GM12875 (cell line): ENCODE results near the gene WDPCP.

Source experiments
- H3K4me3 ChIP-seq: one replicate; pipeline ENCODE4 v1.5.1; 2011; ENCODE audit warnings: low read depth, low read length, control low read depth
- CTCF ChIP-seq: IDR thresholded peaks from 2 replicates; pipeline ENCODE4 v1.5.1; 2011; ENCODE audit warnings: low read depth, mild to moderate bottlenecking, control low read depth, inconsistent platforms, low read length, moderate library complexity, borderline replicate concordance; ENCODE audit not compliant: insufficient read depth

The WDPCP gene

GRCh38 chr2:63283273-63283672 is 305.0 kb downstream of the WDPCP start:
- no peak overlapping the region for H3K4me3 ChIP-seq
- TF ChIP-seq CTCF: no peak

GRCh38 chr2:63272560-63272959 is 315.7 kb downstream of the WDPCP start:
- no peak for TF ChIP-seq CTCF
- no peak overlapping the region for H3K4me3 ChIP-seq

GRCh38 chr2:63270717-63271116 is 317.6 kb downstream of the WDPCP start:
- H3K4me3 ChIP-seq: no peak overlapping the region
- TF ChIP-seq CTCF: no peak

GRCh38 chr2:63268946-63269345 is 319.3 kb downstream of the WDPCP start:
- TF ChIP-seq CTCF: no peak
- no peak overlapping the region for H3K4me3 ChIP-seq

- no peak overlapping the region for H3K4me3 ChIP-seq
- TF ChIP-seq CTCF: no peak
Observed at GRCh38 chr2:63261137-63261621, 327.1 kb downstream of the WDPCP start.

GRCh38 chr2:63257473-63257872 is 330.8 kb downstream of the WDPCP start:
- TF ChIP-seq CTCF: no peak

GRCh38 chr2:63249161-63249560 is 339.1 kb downstream of the WDPCP start:
- TF ChIP-seq CTCF: no peak
- no peak overlapping the region for H3K4me3 ChIP-seq

More at GRCh38 chr2:63257473-63257872, 330.8 kb downstream of the WDPCP start:
- no peak overlapping the region for H3K4me3 ChIP-seq
